IPS DF 6.9 (cell line): ENCODE data around the gene ZNF557.
A peak's percentile ranks its signal among the peaks of the same experiment; 100 is the strongest.

Experiments used
- DNase-seq: peaks from one replicate; pipeline ENCODE4 v3.0.0-alpha.2; 2013; ENCODE audit warnings: low read depth, low spot score
- H3K27ac ChIP-seq: one replicate; pipeline ENCODE4 v1.5.1; 2013; ENCODE audit warnings: low read length, control low read depth
- H3K27me3 ChIP-seq: 2 replicates; pipeline ENCODE4 v1.6.1; 2013; ENCODE audit warnings: mild to moderate bottlenecking, low read length; ENCODE audit not compliant: control insufficient read depth, insufficient read depth
- H3K36me3 ChIP-seq: 2 replicates; pipeline ENCODE4 v1.6.1; 2013; ENCODE audit warnings: low read length; ENCODE audit not compliant: control insufficient read depth, insufficient read depth
- H3K4me1 ChIP-seq: 2 replicates; pipeline ENCODE4 v1.6.1; 2013; ENCODE audit warnings: low read length; ENCODE audit not compliant: control insufficient read depth, insufficient read depth
- H3K4me3 ChIP-seq: 2 replicates; pipeline ENCODE4 v1.5.1; 2013; ENCODE audit warnings: mild to moderate bottlenecking, low read length
- H3K9me3 ChIP-seq: 2 replicates; pipeline ENCODE4 v1.6.1; 2013; ENCODE audit warnings: low read length, inconsistent platforms; ENCODE audit not compliant: control insufficient read depth, insufficient read depth
- WGBS: extraction: QIAGEN DNeasy Blood & Tissue Kit; methylation state at CpG from one replicate; pipeline ENCODE4 v1.1.7; 2013; ENCODE audit warnings: mixed read lengths, missing lambda C conversion rate; ENCODE audit not compliant: insufficient read length, insufficient coverage; 5-methylcytosine and 5-hydroxymethylcytosine counted together

ZNF557 gene

DNA sequence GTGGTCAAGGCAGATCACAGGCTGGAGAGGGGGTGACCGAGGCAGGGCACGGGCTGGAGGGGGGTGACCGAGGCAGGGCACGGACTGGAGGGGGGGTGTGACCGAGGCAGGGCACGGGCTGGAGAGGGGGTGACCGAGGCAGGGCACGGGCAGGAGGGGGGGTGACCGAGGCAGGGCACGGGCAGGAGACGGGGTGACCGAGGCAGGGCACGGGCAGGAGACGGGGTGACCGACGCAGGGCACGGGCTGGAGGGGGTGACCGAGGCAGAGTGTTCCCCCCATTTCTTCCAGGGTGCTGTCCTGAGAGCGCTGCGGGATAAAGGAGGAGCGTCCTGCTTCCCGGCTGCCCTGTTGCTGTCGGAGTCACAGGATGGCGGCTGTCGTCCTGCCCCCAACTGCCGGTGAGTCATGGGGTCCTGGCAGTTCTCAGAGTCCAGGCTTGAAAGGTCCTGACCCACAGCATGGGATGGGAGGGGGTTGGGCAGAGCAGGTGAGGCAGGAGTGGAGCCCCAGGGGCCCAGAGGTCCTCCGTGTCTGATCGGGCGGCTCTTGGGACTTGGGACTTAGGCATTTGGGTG, 5.3 kb downstream of the ZNF557 start:
- H3K4me1 ChIP-seq: no peaks in the 10 kb centered on the region
- whole genome bisulfite sequencing: no CpG with 5 or more reads among the region's 29 CpGs
- no peak overlapping the region for H3K27ac ChIP-seq
- H3K27me3 ChIP-seq: no peaks in the 10 kb centered on the region
- DNase-seq: no peak
- H3K9me3 ChIP-seq: peaks cover 3% of the 10 kb centered on the region; the same call in 1 of the 2 replicates
- H3K36me3 ChIP-seq: peaks cover 27% of the 10 kb centered on the region
- H3K4me3 ChIP-seq: no peak overlapping the region

DNA sequence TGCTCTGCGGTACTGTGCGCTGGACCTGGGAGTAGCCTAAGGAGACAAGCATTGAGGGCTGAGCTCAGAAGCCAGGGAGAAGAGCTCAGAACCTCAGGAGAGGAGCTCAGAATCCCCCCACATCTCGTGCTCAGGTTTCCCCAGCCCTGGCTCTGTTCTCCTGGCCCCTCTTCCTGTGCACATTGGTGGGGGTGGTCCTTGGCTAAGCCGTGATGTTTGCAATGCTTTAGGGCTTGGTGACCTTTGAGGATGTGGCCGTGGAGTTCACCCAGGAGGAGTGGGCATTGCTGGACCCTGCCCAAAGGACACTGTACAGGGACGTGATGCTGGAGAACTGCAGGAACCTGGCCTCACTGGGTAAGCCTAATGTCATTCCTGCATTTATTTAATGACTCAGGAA, 6.6 kb downstream of the ZNF557 start:
- Histone ChIP-seq H3K4me3 (no peak overlapping the region), H3K9me3 (peaks cover 6% of the 10 kb centered on the region), H3K27ac (no peak overlapping the region), H3K4me1 (no peaks in the 10 kb centered on the region), H3K27me3 (no peaks in the 10 kb centered on the region), H3K36me3 (peaks cover 39% of the 10 kb centered on the region)
- WGBS: no CpG with 5 or more reads among the region's 6 CpGs
- DNase-seq: no peak

DNA sequence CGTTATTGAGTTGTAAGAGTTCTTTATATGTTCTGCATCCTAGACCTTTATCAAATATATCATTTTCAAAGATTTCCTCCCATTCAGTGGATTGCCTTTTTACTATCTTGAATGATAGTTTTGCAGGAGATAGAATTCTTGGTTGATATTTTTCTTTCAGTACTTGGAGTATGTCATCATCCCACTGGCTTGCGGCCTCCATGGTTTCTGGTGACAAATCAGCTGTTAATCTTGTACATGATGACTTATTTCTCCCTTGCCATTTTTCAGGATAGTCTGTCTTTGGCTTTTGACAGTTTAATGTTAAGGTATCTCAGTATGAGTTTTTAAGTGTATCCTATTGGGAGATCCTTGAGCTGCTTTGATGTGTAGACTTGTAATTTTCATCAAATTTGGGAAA, 8.5 kb downstream of the ZNF557 start:
- no peak overlapping the region for H3K4me3 ChIP-seq
- H3K27ac ChIP-seq: no peak overlapping the region
- no peaks in the 10 kb centered on the region for H3K4me1 ChIP-seq
- H3K27me3 ChIP-seq: no peaks in the 10 kb centered on the region
- peaks cover 15% of the 10 kb centered on the region for H3K9me3 ChIP-seq
- no peak for DNase-seq
- no CpG with 5 or more reads among the region's 2 CpGs for WGBS
- peaks cover 53% of the 10 kb centered on the region for H3K36me3 ChIP-seq

GRCh38 chr19:7083076-7083956, 13.8 kb downstream of the ZNF557 start:
- peaks cover 22% of the 10 kb centered on the region for H3K9me3 ChIP-seq
- no peak overlapping the region for H3K4me3 ChIP-seq
- H3K27me3 ChIP-seq: no peaks in the 10 kb centered on the region
- WGBS: no CpG with 5 or more reads among the region's 15 CpGs
- no peak for DNase-seq
- H3K4me1 ChIP-seq: no peaks in the 10 kb centered on the region
- peaks cover 45% of the 10 kb centered on the region for H3K36me3 ChIP-seq
- H3K27ac ChIP-seq: no peak overlapping the region

GRCh38 chr19:7088999-7089398, 19.5 kb downstream of the ZNF557 start:
- peaks cover 4% of the 10 kb centered on the region; the same call in 1 of the 2 replicates for H3K36me3 ChIP-seq
- H3K4me1 ChIP-seq: no peaks in the 10 kb centered on the region
- no peaks in the 10 kb centered on the region for H3K27me3 ChIP-seq
- H3K4me3 ChIP-seq: no peak overlapping the region
- WGBS: no CpG with 5 or more reads among the region's 6 CpGs
- DNase-seq: no peak
- peaks cover 5% of the 10 kb centered on the region for H3K9me3 ChIP-seq
- no peak overlapping the region for H3K27ac ChIP-seq

DNA sequence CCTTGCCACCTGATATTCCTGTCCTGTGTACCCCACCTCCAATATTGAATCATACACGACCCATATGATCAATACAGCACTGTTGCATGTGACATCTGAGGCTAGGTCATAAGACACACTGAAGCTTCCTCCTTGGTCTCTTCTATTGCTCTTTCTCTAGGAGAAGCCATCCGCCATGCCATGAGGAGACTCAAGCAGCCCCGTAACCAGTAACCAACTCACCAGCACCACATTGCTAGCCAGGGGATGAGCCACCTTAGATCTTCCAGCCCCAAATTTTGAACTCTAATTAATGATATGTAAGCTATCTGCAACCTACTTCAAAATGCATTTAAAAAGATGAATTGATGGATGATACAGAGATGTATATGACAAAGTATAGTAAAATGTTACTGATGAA, 28.6 kb downstream of the ZNF557 start:
- Histone ChIP-seq H3K27me3 (no peaks in the 10 kb centered on the region), H3K4me1 (no peaks in the 10 kb centered on the region), H3K27ac (no peak overlapping the region), H3K9me3 (no peaks in the 10 kb centered on the region), H3K4me3 (no peak overlapping the region), H3K36me3 (no peaks in the 10 kb centered on the region; the same call in 1 of the 2 replicates)
- no peak for DNase-seq
- WGBS: no CpG with 5 or more reads among the region's 3 CpGs

DNA sequence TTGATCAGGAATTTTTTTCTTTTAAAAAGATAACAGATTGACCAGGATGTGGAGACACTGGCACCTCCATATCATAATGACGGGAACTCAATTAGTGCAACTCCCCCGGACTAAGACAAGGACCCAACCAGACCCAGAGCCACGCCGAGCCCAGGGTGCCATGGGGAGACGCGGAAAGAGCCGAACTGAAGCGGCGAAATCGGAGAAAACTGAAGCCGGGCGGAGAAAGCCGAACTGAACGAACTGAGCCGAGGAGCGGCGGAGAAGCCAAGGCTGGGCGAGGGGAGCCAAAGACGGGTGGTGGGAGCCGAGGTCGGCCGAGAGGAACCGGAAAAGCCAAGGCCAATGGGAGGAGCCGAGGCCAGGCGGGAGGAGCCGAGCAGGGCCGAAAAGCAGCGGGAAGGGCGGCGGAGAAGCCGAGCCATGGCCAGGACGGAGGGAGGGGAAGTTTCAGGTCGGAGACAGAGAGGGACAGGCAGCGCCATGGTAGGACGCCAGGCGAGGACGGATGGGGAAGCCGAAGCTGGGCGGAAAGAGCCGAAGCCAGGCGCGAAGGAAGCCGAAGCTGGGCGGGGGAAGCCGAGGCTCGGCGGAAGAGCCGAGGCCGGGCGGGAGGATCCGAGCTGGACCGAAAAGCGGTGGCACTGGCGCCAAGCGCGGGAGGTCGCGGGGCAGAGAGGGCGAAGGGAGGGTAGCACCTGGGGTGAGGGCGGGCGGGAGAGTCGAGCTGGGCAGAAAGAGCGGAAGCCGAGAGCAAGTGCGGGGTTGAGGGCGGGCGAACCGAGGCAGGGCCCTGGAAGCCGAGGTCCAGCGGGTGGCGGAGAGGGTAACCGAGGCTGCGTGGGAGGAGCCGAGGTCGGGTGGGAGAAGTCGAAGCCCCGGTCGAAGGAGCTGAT, 29.4 kb downstream of the ZNF557 start:
- no peaks in the 10 kb centered on the region for H3K27me3 ChIP-seq

DNA sequence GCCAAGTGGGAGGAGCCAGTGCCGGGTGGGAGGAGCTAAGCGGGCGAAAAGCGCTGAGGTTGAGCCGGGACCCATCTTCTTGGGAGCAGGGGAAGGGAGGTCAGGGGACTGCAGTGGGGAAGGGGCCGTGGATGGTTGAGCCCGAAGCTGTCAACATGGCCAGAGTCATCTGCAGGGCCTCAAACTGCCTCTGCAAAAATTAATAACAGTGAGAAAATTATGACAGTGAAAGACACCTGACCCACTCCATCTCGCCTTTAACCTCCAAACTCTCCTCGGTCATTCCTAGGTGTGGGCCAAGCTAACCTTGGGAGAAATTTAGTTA, 30.1 kb downstream of the ZNF557 start:
- no peak overlapping the region for H3K27ac ChIP-seq
- H3K36me3 ChIP-seq: no peaks in the 10 kb centered on the region; the same call in 1 of the 2 replicates
- WGBS: no CpG with 5 or more reads among the region's 9 CpGs
- H3K27me3 ChIP-seq: no peaks in the 10 kb centered on the region
- H3K4me1 ChIP-seq: no peaks in the 10 kb centered on the region
- no peaks in the 10 kb centered on the region for H3K9me3 ChIP-seq
- H3K4me3 ChIP-seq: peak overlapping the region; percentile 35; the same call in 1 of the 2 replicates
- DNase-seq: peak; percentile 70

More for the DNA sequence above, 29.4 kb downstream of the ZNF557 start:
- no CpG with 5 or more reads among the region's 78 CpGs for WGBS
- Histone ChIP-seq H3K9me3 (no peaks in the 10 kb centered on the region), H3K27ac (no peak overlapping the region), H3K4me3 (peak overlapping the region; percentile 35; the same call in 1 of the 2 replicates), H3K36me3 (no peaks in the 10 kb centered on the region; the same call in 1 of the 2 replicates), H3K4me1 (no peaks in the 10 kb centered on the region)
- DNase-seq: peak; percentile 67

DNA sequence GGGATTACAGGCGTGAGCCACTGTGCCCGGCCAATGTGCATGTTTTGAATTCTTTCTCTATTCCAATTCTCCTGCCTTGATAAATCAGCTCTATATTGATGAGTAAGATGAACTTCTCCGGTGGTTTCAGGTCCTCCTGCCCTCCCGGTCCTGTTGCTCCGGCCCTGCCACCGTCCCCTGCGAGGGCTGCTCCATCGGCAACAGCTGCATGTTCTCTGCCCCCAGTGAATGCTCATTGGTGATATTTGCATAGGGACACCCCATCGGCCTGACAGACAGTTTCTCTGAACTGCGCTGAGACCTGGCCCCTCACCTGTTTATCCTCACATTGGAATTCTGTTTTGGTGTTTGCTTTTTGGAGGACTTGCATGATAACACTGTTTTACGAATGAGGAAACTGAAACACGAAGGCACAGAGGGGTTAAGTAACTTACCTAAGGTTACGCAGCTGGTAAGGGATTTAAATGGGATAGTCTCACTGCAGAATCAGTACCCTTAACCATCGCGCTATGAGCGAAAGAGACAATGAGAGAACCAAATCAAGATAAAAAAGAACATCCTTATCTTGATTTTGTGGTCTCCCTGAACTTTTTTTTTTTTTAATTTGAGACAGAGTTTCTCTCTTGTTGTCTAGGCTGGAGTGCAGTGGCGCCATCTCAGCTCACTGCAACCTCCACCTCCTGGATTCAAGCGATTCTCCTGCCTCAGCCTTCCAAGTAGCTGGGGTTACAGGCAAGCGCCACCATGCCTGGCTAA, 32.2 kb downstream of the ZNF557 start:
- Histone ChIP-seq H3K27me3 (no peaks in the 10 kb centered on the region), H3K27ac (no peak overlapping the region), H3K36me3 (no peaks in the 10 kb centered on the region), H3K9me3 (no peaks in the 10 kb centered on the region), H3K4me3 (no peak overlapping the region), H3K4me1 (no peaks in the 10 kb centered on the region)
- no peak for DNase-seq
- WGBS: no CpG with 5 or more reads among the region's 19 CpGs
